IMR-90 (cell line): ENCODE data around the gene MINK1. TPM values are rescaled to one million over a fixed set of nuclear protein-coding genes. Genes with fewer than 3 reads are reported as not detected.

ENCODE experiments used
- ATAC-seq: fragments of 200-7000 bp; cut with Tn5 transposase; 2 replicates; pipeline ENCODE4 v1.9.1; 2020; ENCODE audit warnings: low read depth, mild to moderate bottlenecking, moderate library complexity
- BruUV-seq: library from RNA; stranded (reverse); fragments of 400-500 nt; replicated peaks from 2 replicates; lab custom pipeline; 2021; lab: Mats Ljungman, UMichigan
- CTCF ChIA-PET: fragments of 300-600 bp; formaldehyde crosslinking; extraction: SDS; loops from one replicate; lab custom pipeline; 2021; ENCODE audit warnings: antibody characterized with exemption; lab: Yijun Ruan, JAX
- POLR2A ChIA-PET: fragments of 300-600 bp; sonication (Branson Sonifier 250); formaldehyde crosslinking; loops from one replicate; lab custom pipeline; 2022; ENCODE audit warnings: antibody characterized with exemption; ENCODE audit not compliant: unreplicated experiment; lab: Charles Lee
- DNase-seq: peaks from one replicate; pipeline ENCODE4 v3.0.0; 2013
- H2AFZ ChIP-seq: replicated peaks from 2 replicates; pipeline ENCODE3; 2013; ENCODE audit warnings: low read length, mild to moderate bottlenecking; ENCODE audit not compliant: poor library complexity
- H2AK5ac ChIP-seq: 2 replicates; pipeline ENCODE4 v1.6.1; 2013; ENCODE audit warnings: low read depth, low read length, inconsistent platforms
- H2AK9ac ChIP-seq: replicated peaks from 2 replicates; pipeline ENCODE3; 2013; ENCODE audit warnings: mild to moderate bottlenecking, low read depth, low read length, moderate library complexity; ENCODE audit not compliant: poor library complexity
- H2BK120ac ChIP-seq: 2 replicates; pipeline ENCODE4 v1.6.1; 2013; ENCODE audit warnings: low read depth, low read length, inconsistent platforms
- H2BK15ac ChIP-seq: 3 replicates; pipeline ENCODE4 v1.6.1; 2013; ENCODE audit warnings: low read depth, low read length, inconsistent platforms
- H2BK20ac ChIP-seq: 2 replicates; pipeline ENCODE4 v1.6.1; 2013; ENCODE audit warnings: low read depth, mild to moderate bottlenecking, inconsistent platforms, low read length, moderate library complexity
- H2BK5ac ChIP-seq: 2 replicates; pipeline ENCODE4 v1.6.1; 2013; ENCODE audit warnings: mild to moderate bottlenecking, low read depth, low read length, inconsistent platforms; ENCODE audit not compliant: poor library complexity, severe bottlenecking
- H3K14ac ChIP-seq: replicated peaks from 2 replicates; pipeline ENCODE4 v1.6.1; 2013; ENCODE audit warnings: low read depth, low read length, inconsistent platforms
- H3K18ac ChIP-seq: 2 replicates; pipeline ENCODE4 v1.6.1; 2013; ENCODE audit warnings: low read depth, low read length, control low read depth
- H3K23ac ChIP-seq: 2 replicates; pipeline ENCODE4 v1.6.1; 2013; ENCODE audit warnings: low read depth, low read length, inconsistent platforms
- H3K27ac ChIP-seq: 2 replicates; pipeline ENCODE4 v1.5.1; 2013; ENCODE audit warnings: mild to moderate bottlenecking, control low read depth, low read length; ENCODE audit not compliant: insufficient read depth
- H3K27me3 ChIP-seq: 2 replicates; pipeline ENCODE4 v1.6.1; 2013; ENCODE audit warnings: low read length; ENCODE audit not compliant: control insufficient read depth, insufficient read depth
- H3K36me3 ChIP-seq: 2 replicates; pipeline ENCODE4 v1.6.1; 2013; ENCODE audit warnings: low read length, mixed read lengths; ENCODE audit not compliant: control insufficient read depth, insufficient read depth
- H3K4ac ChIP-seq: 2 replicates; pipeline ENCODE4 v1.6.1; 2013; ENCODE audit warnings: low read depth, low read length, inconsistent platforms
- H3K4me1 ChIP-seq: 2 replicates; pipeline ENCODE4 v1.6.1; 2013; ENCODE audit warnings: low read length, mixed read lengths; ENCODE audit not compliant: control insufficient read depth, insufficient read depth
- H3K4me2 ChIP-seq: 2 replicates; pipeline ENCODE4 v1.6.1; 2013; ENCODE audit warnings: low read depth, mild to moderate bottlenecking, control low read depth, low read length, moderate library complexity
- H3K4me3 ChIP-seq: 2 replicates; pipeline ENCODE4 v1.5.1; 2013; ENCODE audit warnings: low read depth, mild to moderate bottlenecking, control low read depth, low read length, moderate library complexity; ENCODE audit not compliant: insufficient read depth
- H3K56ac ChIP-seq: 2 replicates; pipeline ENCODE4 v1.6.1; 2013; ENCODE audit warnings: low read length, inconsistent platforms; ENCODE audit not compliant: insufficient read depth; ENCODE audit errors: extremely low read depth
- H3K79me1 ChIP-seq, 2 experiments: 2 replicates each; pipeline ENCODE4 v1.6.1; 2013; ENCODE audit warnings: low read length in 2 of 2, inconsistent platforms in 1 of 2, low read depth in 1 of 2
- H3K9ac ChIP-seq: 2 replicates; pipeline ENCODE4 v1.6.1; 2013; ENCODE audit warnings: low read depth, low read length, control low read depth
- H3K9me1 ChIP-seq: 2 replicates; pipeline ENCODE4 v1.6.1; 2013; ENCODE audit warnings: low read length, inconsistent platforms; ENCODE audit not compliant: insufficient read depth
- H3K9me3 ChIP-seq: 2 replicates; pipeline ENCODE4 v1.6.1; 2013; ENCODE audit warnings: low read length; ENCODE audit not compliant: control insufficient read depth, insufficient read depth
- H4K20me1 ChIP-seq: 2 replicates; pipeline ENCODE4 v1.6.1; 2013; ENCODE audit warnings: low read length, inconsistent platforms; ENCODE audit not compliant: insufficient read depth
- H4K5ac ChIP-seq: 2 replicates; pipeline ENCODE4 v1.6.1; 2013; ENCODE audit warnings: mild to moderate bottlenecking, low read depth, low read length, control low read depth
- H4K8ac ChIP-seq, 2 experiments: 2 replicates each; pipeline ENCODE4 v1.6.1; 2013; ENCODE audit warnings: low read depth in 2 of 2, low read length in 2 of 2, control low read depth in 1 of 2, inconsistent platforms in 1 of 2
- H4K91ac ChIP-seq: 2 replicates; pipeline ENCODE4 v1.6.1; 2013; ENCODE audit warnings: low read depth, low read length, inconsistent platforms; ENCODE audit not compliant: insufficient read depth
- BHLHE40 ChIP-seq: fragments of 150-350 bp; IDR thresholded peaks from 2 replicates; pipeline ENCODE4 v1.6.1; 2016; ENCODE audit warnings: mild to moderate bottlenecking, low read depth, low read length
- CEBPB ChIP-seq: IDR thresholded peaks from 2 replicates; pipeline ENCODE4 v1.6.1; 2012; ENCODE audit warnings: low read depth, low read length, improper control_type of control experiment
- CHD1 ChIP-seq: IDR thresholded peaks from 2 replicates; pipeline ENCODE4 v1.6.1; 2012; ENCODE audit warnings: low read depth, low read length, improper control_type of control experiment
- FOS ChIP-seq: fragments of 150-350 bp; IDR thresholded peaks from 2 replicates; pipeline ENCODE4 v1.6.1; 2016; ENCODE audit warnings: low read depth, low read length
- MAFK ChIP-seq: IDR thresholded peaks from 2 replicates; pipeline ENCODE4 v1.6.1; 2012; ENCODE audit warnings: low read depth, low read length, improper control_type of control experiment
- MAZ ChIP-seq: IDR thresholded peaks from 2 replicates; pipeline ENCODE4 v1.6.1; 2012; ENCODE audit warnings: low read depth, mild to moderate bottlenecking, low read length, improper control_type of control experiment, moderate library complexity, borderline replicate concordance
- MXI1 ChIP-seq: IDR thresholded peaks from 2 replicates; pipeline ENCODE4 v1.6.1; 2012; ENCODE audit warnings: low read depth, mild to moderate bottlenecking, low read length, moderate library complexity, borderline replicate concordance
- NFE2L2 ChIP-seq: fragments of 150-350 bp; IDR thresholded peaks from 2 replicates; pipeline ENCODE4 v1.6.1; 2016; ENCODE audit warnings: low read depth, mild to moderate bottlenecking, low read length
- POLR2A ChIP-seq: IDR thresholded peaks from 2 replicates; pipeline ENCODE4 v1.6.1; 2012; ENCODE audit warnings: mild to moderate bottlenecking, low read depth, low read length
- RAD21 ChIP-seq: IDR thresholded peaks from 2 replicates; pipeline ENCODE4 v1.6.1; 2012; ENCODE audit warnings: low read length, improper control_type of control experiment
- RCOR1 ChIP-seq: IDR thresholded peaks from 2 replicates; pipeline ENCODE4 v1.6.1; 2012; ENCODE audit warnings: mild to moderate bottlenecking, low read length, improper control_type of control experiment; ENCODE audit not compliant: insufficient replicate concordance
- RFX5 ChIP-seq: IDR thresholded peaks from 2 replicates; pipeline ENCODE4 v1.8.0; 2012; ENCODE audit warnings: low read depth, mild to moderate bottlenecking, low read length, moderate library complexity
- SMC3 ChIP-seq: fragments of 150-350 bp; IDR thresholded peaks from 2 replicates; pipeline ENCODE4 v1.6.1; 2016; ENCODE audit warnings: low read depth, mild to moderate bottlenecking, antibody characterized with exemption, low read length, moderate library complexity
- WGBS, 2 experiments: methylation state at CpG; one replicate each; pipeline versions ENCODE4 v1.1.5 to v1.1.7; 2013; ENCODE audit warnings: missing lambda C conversion rate in 2 of 2; ENCODE audit not compliant: insufficient read length in 1 of 2; ENCODE audit errors: extremely low coverage in 2 of 2; 5-methylcytosine and 5-hydroxymethylcytosine counted together
- dilution Hi-C: fragments of 300-500 bp; cut with HindIII; formaldehyde crosslinking; loops from one replicate; pipeline ENCODE4 v1.14.3; 2018; ENCODE audit warnings: low sequenced_read_pairs; ENCODE audit not compliant: unreplicated experiment
- in situ Hi-C: fragments of 300-500 bp; cut with MboI; formaldehyde crosslinking; loops from 3 replicates; pipeline ENCODE4 v1.14.3; 2019; ENCODE audit warnings: low sequenced_read_pairs, inconsistent platforms, mixed read lengths
- intact Hi-C: fragments of 100-400 bp; cut with micrococcal nuclease; formaldehyde crosslinking; loops from 2 replicates; pipeline ENCODE4 v1.10.0; 2022
- polyA plus RNA-seq, 3 experiments: library from polyadenylated mRNA; depleted of rRNA; stranded (reverse); fragments of >200 nt; gene quantifications; 2 replicates each; pipeline ENCODE4 v1.2.3, GENCODE V29; 2012; ENCODE audit warnings: low replicate concordance in 1 of 3
- total RNA-seq: library from RNA; depleted of rRNA; stranded (reverse); fragments of >200 nt; gene quantifications from 2 replicates; pipeline ENCODE4 v1.2.3, GENCODE V29; 2012
- TF ChIP-seq, protein P1 (sequence below): fragments of 150-350 bp; IDR thresholded peaks from 2 replicates; pipeline ENCODE4 v1.6.1; 2016; ENCODE audit warnings: low read depth, mild to moderate bottlenecking, low read length, moderate library complexity, borderline replicate concordance
- TF ChIP-seq, protein P2 (sequence below): fragments of 150-350 bp; IDR thresholded peaks from 2 replicates; pipeline ENCODE4 v1.6.1; 2017; ENCODE audit warnings: mild to moderate bottlenecking, antibody characterized with exemption, low read length, low read depth
- TF ChIP-seq, protein P3 (sequence below): conservative IDR thresholded peaks from 2 replicates; pipeline ENCODE4 v1.5.1; 2012; ENCODE audit warnings: mild to moderate bottlenecking, low read depth, low read length, improper control_type of control experiment

MINK1 gene
- total and polyA plus RNA-seq, 2 of the 4 experiments (the other 2 are of a cell fraction), result 12.2 to 40.9 TPM

DNA sequence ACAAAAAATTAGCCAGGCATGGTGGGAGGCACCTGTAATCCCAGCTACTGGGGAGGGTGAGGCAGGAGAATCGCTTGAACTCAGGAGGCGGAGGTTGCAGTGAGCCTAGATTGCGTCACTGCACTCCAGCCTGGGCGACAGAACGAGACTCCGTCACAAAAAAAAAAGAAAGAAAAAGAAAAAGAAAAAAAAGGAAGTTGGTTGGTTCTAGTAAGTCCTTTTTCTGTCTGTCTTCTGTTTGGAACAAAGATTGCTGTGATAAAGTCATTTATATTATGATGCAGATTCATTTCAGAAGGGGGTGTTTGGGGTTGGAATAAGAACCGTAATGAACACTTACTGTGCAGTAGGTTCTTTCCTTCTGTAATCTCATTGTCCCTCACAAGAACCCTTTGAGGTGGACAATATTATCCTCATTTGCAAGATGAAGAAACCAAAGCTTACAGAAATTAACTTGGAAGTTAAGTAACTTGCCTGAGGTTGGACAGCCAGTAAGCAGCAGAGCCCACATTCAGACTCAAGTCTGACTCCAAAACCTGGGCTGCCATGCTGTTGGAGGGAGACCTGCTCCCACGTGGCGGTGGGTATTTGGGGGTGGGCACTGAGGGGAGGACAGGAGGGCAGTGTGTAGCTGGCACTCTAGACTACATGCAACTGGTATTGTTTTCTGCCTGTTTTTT is 10.3 kb downstream of the MINK1 start:
- Histone ChIP-seq H3K23ac (no peak overlapping the region), H3K9me3 (no peaks in the 10 kb centered on the region), H3K27ac (no peak overlapping the region), H4K8ac (no peak overlapping the region), H3K79me1 (peaks cover 48 to 82% of the 10 kb centered on the region in 2 experiments), H2AK5ac (no peak overlapping the region), H3K36me3 (peaks cover 2% of the 10 kb centered on the region; the same call in 1 of the 2 replicates), H3K4ac (no peak overlapping the region), H2BK15ac (no peak overlapping the region), H2BK20ac (no peak overlapping the region), H3K18ac (no peak overlapping the region), H3K4me1 (peaks cover 13% of the 10 kb centered on the region), H3K9ac (no peak overlapping the region), H3K27me3 (no peaks in the 10 kb centered on the region), H2BK5ac (no peak overlapping the region), H3K4me3 (no peak overlapping the region), H3K9me1 (peaks cover 37% of the 10 kb centered on the region), H4K91ac (no peak overlapping the region), H4K5ac (no peak overlapping the region), H4K20me1 (peaks cover 81% of the 10 kb centered on the region), H3K4me2 (no peak overlapping the region), H2AFZ (no peak overlapping the region), H3K56ac (no peak overlapping the region), H3K14ac (no peak overlapping the region), H2BK120ac (no peak overlapping the region), H2AK9ac (no peak overlapping the region)
- WGBS, 2 experiments, result 100% methylated on average over 2 of the region's 9 CpGs; no CpG with 5 or more reads in 1 of the 2 experiments
- BruUV-seq, result no TSS peak
- CTCF ChIA-PET, result no interaction called here
- TF ChIP-seq POLR2A (no peak), FOS (no peak), BHLHE40 (no peak), MAFK (no peak), RAD21 (no peak), SMC3 (no peak), RCOR1 (no peak), RFX5 (no peak), CEBPB (no peak), NFE2L2 (no peak), MXI1 (no peak), CHD1 (no peak), MAZ (no peak)
- TF ChIP-seq, protein P1, sequence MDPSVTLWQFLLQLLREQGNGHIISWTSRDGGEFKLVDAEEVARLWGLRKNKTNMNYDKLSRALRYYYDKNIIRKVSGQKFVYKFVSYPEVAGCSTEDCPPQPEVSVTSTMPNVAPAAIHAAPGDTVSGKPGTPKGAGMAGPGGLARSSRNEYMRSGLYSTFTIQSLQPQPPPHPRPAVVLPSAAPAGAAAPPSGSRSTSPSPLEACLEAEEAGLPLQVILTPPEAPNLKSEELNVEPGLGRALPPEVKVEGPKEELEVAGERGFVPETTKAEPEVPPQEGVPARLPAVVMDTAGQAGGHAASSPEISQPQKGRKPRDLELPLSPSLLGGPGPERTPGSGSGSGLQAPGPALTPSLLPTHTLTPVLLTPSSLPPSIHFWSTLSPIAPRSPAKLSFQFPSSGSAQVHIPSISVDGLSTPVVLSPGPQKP, result no peak
- TF ChIP-seq, protein P2, sequence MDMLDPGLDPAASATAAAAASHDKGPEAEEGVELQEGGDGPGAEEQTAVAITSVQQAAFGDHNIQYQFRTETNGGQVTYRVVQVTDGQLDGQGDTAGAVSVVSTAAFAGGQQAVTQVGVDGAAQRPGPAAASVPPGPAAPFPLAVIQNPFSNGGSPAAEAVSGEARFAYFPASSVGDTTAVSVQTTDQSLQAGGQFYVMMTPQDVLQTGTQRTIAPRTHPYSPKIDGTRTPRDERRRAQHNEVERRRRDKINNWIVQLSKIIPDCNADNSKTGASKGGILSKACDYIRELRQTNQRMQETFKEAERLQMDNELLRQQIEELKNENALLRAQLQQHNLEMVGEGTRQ, result no peak
- TF ChIP-seq, protein P3, sequence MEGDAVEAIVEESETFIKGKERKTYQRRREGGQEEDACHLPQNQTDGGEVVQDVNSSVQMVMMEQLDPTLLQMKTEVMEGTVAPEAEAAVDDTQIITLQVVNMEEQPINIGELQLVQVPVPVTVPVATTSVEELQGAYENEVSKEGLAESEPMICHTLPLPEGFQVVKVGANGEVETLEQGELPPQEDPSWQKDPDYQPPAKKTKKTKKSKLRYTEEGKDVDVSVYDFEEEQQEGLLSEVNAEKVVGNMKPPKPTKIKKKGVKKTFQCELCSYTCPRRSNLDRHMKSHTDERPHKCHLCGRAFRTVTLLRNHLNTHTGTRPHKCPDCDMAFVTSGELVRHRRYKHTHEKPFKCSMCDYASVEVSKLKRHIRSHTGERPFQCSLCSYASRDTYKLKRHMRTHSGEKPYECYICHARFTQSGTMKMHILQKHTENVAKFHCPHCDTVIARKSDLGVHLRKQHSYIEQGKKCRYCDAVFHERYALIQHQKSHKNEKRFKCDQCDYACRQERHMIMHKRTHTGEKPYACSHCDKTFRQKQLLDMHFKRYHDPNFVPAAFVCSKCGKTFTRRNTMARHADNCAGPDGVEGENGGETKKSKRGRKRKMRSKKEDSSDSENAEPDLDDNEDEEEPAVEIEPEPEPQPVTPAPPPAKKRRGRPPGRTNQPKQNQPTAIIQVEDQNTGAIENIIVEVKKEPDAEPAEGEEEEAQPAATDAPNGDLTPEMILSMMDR, result no peak
- in situ Hi-C loops (no loop called here), intact Hi-C loops (no loop called here), dilution Hi-C loops (no loop called here)
- POLR2A ChIA-PET, result no interaction called here
- ATAC-seq (no peak), DNase-seq (no peak)
